ENCODE results near the gene ANKRD13C.
"Not testable (repeated sequence)": the region's sequence is repeated elsewhere in the genome, so short reads cannot be mapped to it uniquely, and the experiment has no call there.

DNA sequence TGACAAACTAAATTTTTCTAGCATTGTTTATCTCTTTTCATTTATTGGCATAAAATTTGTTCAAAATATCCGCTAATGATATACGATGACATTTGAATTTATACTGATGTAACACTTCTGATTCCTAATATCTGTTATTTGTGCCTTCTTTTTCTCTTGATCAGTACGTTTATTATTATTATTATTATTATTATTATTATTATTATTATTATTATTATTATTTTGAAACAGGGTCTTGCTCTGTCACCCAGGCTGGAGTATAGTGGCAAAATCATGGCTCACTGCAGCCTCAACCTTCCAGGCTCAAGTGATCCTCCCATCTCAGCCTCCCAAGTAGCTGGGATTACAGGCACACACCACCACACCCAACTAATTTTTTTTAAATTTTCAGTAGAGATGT is 14.9 kb downstream of the ANKRD13C start:
- not testable (repeated sequence) for TF ChIP-seq ZNF70 (CRISPR knock-in tag; IDR thresholded peaks at IDR 0.05); GLIS3 (CRISPR knock-in tag; IDR thresholded peaks at IDR 0.05); ESRRG (CRISPR knock-in tag; IDR thresholded peaks at IDR 0.05); BACH2 (CRISPR knock-in tag; IDR thresholded peaks at IDR 0.05; ENCODE audit: borderline replicate concordance); ISL1 (CRISPR knock-in tag; IDR thresholded peaks at IDR 0.05); ZFP30 (CRISPR knock-in tag; IDR thresholded peaks at IDR 0.05); SNAI2 (CRISPR knock-in tag; IDR thresholded peaks at IDR 0.05); ZNF565 (CRISPR knock-in tag; conservative IDR thresholded peaks at IDR 0.05; ENCODE audit: low read depth); ARNTL (CRISPR knock-in tag; IDR thresholded peaks at IDR 0.05; ENCODE audit: borderline replicate concordance, low read depth); OSR1 (CRISPR knock-in tag; IDR thresholded peaks at IDR 0.05)
- TF ChIP-seq, protein P1, sequence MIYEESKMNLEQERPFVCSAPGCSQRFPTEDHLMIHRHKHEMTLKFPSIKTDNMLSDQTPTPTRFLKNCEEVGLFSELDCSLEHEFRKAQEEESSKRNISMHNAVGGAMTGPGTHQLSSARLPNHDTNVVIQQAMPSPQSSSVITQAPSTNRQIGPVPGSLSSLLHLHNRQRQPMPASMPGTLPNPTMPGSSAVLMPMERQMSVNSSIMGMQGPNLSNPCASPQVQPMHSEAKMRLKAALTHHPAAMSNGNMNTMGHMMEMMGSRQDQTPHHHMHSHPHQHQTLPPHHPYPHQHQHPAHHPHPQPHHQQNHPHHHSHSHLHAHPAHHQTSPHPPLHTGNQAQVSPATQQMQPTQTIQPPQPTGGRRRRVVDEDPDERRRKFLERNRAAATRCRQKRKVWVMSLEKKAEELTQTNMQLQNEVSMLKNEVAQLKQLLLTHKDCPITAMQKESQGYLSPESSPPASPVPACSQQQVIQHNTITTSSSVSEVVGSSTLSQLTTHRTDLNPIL (CRISPR knock-in tag; IDR thresholded peaks at IDR 0.05; ENCODE audit: low read depth): not testable (repeated sequence)
- TF ChIP-seq, protein P2, sequence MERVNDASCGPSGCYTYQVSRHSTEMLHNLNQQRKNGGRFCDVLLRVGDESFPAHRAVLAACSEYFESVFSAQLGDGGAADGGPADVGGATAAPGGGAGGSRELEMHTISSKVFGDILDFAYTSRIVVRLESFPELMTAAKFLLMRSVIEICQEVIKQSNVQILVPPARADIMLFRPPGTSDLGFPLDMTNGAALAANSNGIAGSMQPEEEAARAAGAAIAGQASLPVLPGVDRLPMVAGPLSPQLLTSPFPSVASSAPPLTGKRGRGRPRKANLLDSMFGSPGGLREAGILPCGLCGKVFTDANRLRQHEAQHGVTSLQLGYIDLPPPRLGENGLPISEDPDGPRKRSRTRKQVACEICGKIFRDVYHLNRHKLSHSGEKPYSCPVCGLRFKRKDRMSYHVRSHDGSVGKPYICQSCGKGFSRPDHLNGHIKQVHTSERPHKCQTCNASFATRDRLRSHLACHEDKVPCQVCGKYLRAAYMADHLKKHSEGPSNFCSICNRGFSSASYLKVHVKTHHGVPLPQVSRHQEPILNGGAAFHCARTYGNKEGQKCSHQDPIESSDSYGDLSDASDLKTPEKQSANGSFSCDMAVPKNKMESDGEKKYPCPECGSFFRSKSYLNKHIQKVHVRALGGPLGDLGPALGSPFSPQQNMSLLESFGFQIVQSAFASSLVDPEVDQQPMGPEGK (CRISPR knock-in tag; IDR thresholded peaks at IDR 0.05; ENCODE audit: borderline replicate concordance): not testable (repeated sequence)
- TF ChIP-seq, protein P3, sequence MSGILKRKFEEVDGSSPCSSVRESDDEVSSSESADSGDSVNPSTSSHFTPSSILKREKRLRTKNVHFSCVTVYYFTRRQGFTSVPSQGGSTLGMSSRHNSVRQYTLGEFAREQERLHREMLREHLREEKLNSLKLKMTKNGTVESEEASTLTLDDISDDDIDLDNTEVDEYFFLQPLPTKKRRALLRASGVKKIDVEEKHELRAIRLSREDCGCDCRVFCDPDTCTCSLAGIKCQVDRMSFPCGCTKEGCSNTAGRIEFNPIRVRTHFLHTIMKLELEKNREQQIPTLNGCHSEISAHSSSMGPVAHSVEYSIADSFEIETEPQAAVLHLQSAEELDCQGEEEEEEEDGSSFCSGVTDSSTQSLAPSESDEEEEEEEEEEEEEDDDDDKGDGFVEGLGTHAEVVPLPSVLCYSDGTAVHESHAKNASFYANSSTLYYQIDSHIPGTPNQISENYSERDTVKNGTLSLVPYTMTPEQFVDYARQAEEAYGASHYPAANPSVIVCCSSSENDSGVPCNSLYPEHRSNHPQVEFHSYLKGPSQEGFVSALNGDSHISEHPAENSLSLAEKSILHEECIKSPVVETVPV (CRISPR knock-in tag; IDR thresholded peaks at IDR 0.05): not testable (repeated sequence)
- TF ChIP-seq, protein P4, sequence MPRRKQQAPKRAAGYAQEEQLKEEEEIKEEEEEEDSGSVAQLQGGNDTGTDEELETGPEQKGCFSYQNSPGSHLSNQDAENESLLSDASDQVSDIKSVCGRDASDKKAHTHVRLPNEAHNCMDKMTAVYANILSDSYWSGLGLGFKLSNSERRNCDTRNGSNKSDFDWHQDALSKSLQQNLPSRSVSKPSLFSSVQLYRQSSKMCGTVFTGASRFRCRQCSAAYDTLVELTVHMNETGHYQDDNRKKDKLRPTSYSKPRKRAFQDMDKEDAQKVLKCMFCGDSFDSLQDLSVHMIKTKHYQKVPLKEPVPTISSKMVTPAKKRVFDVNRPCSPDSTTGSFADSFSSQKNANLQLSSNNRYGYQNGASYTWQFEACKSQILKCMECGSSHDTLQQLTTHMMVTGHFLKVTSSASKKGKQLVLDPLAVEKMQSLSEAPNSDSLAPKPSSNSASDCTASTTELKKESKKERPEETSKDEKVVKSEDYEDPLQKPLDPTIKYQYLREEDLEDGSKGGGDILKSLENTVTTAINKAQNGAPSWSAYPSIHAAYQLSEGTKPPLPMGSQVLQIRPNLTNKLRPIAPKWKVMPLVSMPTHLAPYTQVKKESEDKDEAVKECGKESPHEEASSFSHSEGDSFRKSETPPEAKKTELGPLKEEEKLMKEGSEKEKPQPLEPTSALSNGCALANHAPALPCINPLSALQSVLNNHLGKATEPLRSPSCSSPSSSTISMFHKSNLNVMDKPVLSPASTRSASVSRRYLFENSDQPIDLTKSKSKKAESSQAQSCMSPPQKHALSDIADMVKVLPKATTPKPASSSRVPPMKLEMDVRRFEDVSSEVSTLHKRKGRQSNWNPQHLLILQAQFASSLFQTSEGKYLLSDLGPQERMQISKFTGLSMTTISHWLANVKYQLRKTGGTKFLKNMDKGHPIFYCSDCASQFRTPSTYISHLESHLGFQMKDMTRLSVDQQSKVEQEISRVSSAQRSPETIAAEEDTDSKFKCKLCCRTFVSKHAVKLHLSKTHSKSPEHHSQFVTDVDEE (CRISPR knock-in tag; IDR thresholded peaks at IDR 0.05): not testable (repeated sequence)

Measured in SK-N-SH treated with all-trans-retinoic acid at 6 μM for 48 hours (cell line).